ENCODE measurements around the gene SUSD2. TPM values are rescaled to one million over a fixed set of nuclear protein-coding genes. Genes with fewer than 3 reads are reported as not detected.
A peak's percentile ranks its signal among the peaks of the same experiment; 100 is the strongest.
"Not testable (repeated sequence)": the region's sequence is repeated elsewhere in the genome, so short reads cannot be mapped to it uniquely, and the experiment has no call there.

SUSD2 gene
- total and polyA plus RNA-seq, 9 of the 15 experiments (the other 6 are each of a cell fraction or from before 2014, with no cell fraction given) = 0.01 to 0.16 (median 0.04) TPM; not detected in 4

DNA sequence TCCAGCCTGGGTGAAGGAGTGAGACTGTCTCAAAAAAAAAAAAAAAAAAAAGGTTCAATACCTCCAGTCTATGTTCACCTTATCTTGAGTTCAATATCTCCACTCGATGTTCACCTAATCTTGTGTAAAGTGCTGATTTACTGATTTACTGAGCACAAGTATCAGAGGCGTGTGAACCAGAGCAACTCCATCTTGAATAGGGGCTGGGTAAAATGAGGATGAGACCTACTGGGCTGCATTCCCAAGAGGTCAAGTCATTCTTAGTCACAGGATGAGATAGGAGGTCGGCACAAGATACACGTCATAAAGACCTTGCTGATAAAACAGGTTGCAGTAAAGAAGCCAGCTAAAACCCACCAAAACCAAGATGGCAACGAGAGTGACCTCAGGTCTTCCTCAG lies 22.6 kb downstream of the SUSD2 start:
- H3K4me1 ChIP-seq (replicated peaks in 1 of 2; ENCODE audit: control insufficient read depth in 2 of 2, insufficient read depth in 2 of 2, low read length in 2 of 2); H3K9ac ChIP-seq (ENCODE audit: insufficient read depth in 1 of 2, low read depth in 2 of 2, low read length in 2 of 2); H3K27ac ChIP-seq (ENCODE audit: extremely low read depth, low read depth, low read length); H3K79me2 ChIP-seq (ENCODE audit: control insufficient read depth, insufficient read depth, low read length); H3K9me1 ChIP-seq (ENCODE audit: control insufficient read depth, insufficient read depth, low read length); ATAC-seq; H2AFZ ChIP-seq (ENCODE audit: low read depth, low read length); H4K20me1 ChIP-seq (replicated peaks; ENCODE audit: control insufficient read depth, insufficient read depth, low read length); DNase-seq (ENCODE audit: extremely low read depth in 1 of 4, low spot score in 3 of 4); POLR2A ChIA-PET; H3K4me2 ChIP-seq (ENCODE audit: insufficient read depth, low read length); CTCF ChIA-PET (ENCODE audit: low intra/inter-chr PET ratio); intact Hi-C loops (cut with micrococcal nuclease); H3K9me3 ChIP-seq (replicated peaks; ENCODE audit: control insufficient read depth, insufficient read depth, low read depth, low read length); H3K36me3 ChIP-seq (ENCODE audit: control insufficient read depth, insufficient read depth, low read length); BruUV-seq (replicated peaks); H3K27me3 ChIP-seq (ENCODE audit: control insufficient read depth in 2 of 2, insufficient read depth in 2 of 2, low read length in 2 of 2); FAIRE-seq; in situ Hi-C loops (cut with MboI); H3K4me3 ChIP-seq: not testable (repeated sequence)
- WGBS (ENCODE audit: insufficient coverage, low coverage, missing lambda C conversion rate) = 31% methylated on average over 5 of the region's 5 CpGs
- TF ChIP-seq, protein P1, sequence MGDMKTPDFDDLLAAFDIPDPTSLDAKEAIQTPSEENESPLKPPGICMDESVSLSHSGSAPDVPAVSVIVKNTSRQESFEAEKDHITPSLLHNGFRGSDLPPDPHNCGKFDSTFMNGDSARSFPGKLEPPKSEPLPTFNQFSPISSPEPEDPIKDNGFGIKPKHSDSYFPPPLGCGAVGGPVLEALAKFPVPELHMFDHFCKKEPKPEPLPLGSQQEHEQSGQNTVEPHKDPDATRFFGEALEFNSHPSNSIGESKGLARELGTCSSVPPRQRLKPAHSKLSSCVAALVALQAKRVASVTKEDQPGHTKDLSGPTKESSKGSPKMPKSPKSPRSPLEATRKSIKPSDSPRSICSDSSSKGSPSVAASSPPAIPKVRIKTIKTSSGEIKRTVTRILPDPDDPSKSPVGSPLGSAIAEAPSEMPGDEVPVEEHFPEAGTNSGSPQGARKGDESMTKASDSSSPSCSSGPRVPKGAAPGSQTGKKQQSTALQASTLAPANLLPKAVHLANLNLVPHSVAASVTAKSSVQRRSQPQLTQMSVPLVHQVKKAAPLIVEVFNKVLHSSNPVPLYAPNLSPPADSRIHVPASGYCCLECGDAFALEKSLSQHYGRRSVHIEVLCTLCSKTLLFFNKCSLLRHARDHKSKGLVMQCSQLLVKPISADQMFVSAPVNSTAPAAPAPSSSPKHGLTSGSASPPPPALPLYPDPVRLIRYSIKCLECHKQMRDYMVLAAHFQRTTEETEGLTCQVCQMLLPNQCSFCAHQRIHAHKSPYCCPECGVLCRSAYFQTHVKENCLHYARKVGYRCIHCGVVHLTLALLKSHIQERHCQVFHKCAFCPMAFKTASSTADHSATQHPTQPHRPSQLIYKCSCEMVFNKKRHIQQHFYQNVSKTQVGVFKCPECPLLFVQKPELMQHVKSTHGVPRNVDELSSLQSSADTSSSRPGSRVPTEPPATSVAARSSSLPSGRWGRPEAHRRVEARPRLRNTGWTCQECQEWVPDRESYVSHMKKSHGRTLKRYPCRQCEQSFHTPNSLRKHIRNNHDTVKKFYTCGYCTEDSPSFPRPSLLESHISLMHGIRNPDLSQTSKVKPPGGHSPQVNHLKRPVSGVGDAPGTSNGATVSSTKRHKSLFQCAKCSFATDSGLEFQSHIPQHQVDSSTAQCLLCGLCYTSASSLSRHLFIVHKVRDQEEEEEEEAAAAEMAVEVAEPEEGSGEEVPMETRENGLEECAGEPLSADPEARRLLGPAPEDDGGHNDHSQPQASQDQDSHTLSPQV (IDR thresholded peaks at IDR 0.05) = peak; percentile 56; the same call in 1 of the 2 replicates
